Peyer's patch (tissue), 4 donors: ENCODE results near the gene ABHD11.

Experiments used
- CTCF ChIP-seq, 6 experiments: fragments of 450-650 bp in 4 of 6; fragments of 200-600 bp in 2 of 6; sonication (generic) in 1 of 6; IDR thresholded peaks; one replicate each; pipeline ENCODE4 v1.5.1; 2017 to 2019; ENCODE audit warnings: antibody characterized with exemption in 6 of 6, mild to moderate bottlenecking in 3 of 6, moderate library complexity in 1 of 6
- POLR2A ChIP-seq, 2 donors: fragments of 450-650 bp; IDR thresholded peaks; one replicate each; pipeline ENCODE4 v1.5.1; 2017; ENCODE audit warnings: antibody characterized with exemption in 2 of 2, mild to moderate bottlenecking in 2 of 2, moderate library complexity in 2 of 2

GRCh38 chr7:73768641-73769480 is 30.3 kb upstream of the ABHD11 start:
- TF ChIP-seq CTCF (IDR thresholded peaks at IDR 0.05) = no peak
- TF ChIP-seq POLR2A (IDR thresholded peaks at IDR 0.05) = no peak
